Measurements from ENCODE around the gene POLRMT.
A peak's percentile ranks its signal among the peaks of the same experiment; 100 is the strongest.
"Not testable (repeated sequence)": the region's sequence is repeated elsewhere in the genome, so short reads cannot be mapped to it uniquely, and the experiment has no call there.

POLRMT gene

GRCh38 chr19:676007-676338 lies 42.6 kb upstream of the POLRMT start:
- H3K4me3 Mint-ChIP-seq, result peak overlapping the region; percentile 53 to 75 (median 65)
- peaks cover 8% of the 10 kb centered on the region for H3K4me1 Mint-ChIP-seq
- H3K36me3 Mint-ChIP-seq (ENCODE audit: low read depth), result no peaks in the 10 kb centered on the region
- no peaks in the 10 kb centered on the region for H3K27me3 Mint-ChIP-seq (ENCODE audit: low read depth)
- peak overlapping the region in 1 of 3 experiments; percentile 91 for H3K27ac Mint-ChIP-seq
- no peak for TF ChIP-seq CTCF (IDR thresholded peaks at IDR 0.05; ENCODE audit: unreplicated experiment in 3 of 3)
- no peaks in the 10 kb centered on the region for H3K9me3 Mint-ChIP-seq

GRCh38 chr19:674282-675151 lies 41.2 kb upstream of the POLRMT start:
- peaks cover 8% of the 10 kb centered on the region for H3K4me1 Mint-ChIP-seq
- peak overlapping the region; percentile 91 to 93 (median 91) for H3K27ac Mint-ChIP-seq
- H3K36me3 Mint-ChIP-seq (ENCODE audit: low read depth), result no peaks in the 10 kb centered on the region
- no peak for TF ChIP-seq CTCF (IDR thresholded peaks at IDR 0.05; ENCODE audit: unreplicated experiment in 3 of 3)
- peak overlapping the region in 1 of 3 experiments; percentile 71 for H3K4me3 Mint-ChIP-seq
- no peaks in the 10 kb centered on the region for H3K9me3 Mint-ChIP-seq
- no peaks in the 10 kb centered on the region for H3K27me3 Mint-ChIP-seq (ENCODE audit: low read depth)

- Mint-ChIP-seq H3K4me3 (no peak overlapping the region), H3K4me1 (peaks cover 7% of the 10 kb centered on the region), H3K27me3 (ENCODE audit: low read depth) (peaks cover 4% of the 10 kb centered on the region), H3K36me3 (ENCODE audit: low read depth) (no peaks in the 10 kb centered on the region), H3K27ac (no peak overlapping the region), H3K9me3 (peaks cover 5% of the 10 kb centered on the region)
- no peak for TF ChIP-seq CTCF (IDR thresholded peaks at IDR 0.05; ENCODE audit: unreplicated experiment in 3 of 3)
Observed at GRCh38 chr19:670609-671075, 37.3 kb upstream of the POLRMT start.

GRCh38 chr19:668675-669434 lies 35.5 kb upstream of the POLRMT start:
- not testable (repeated sequence) for H3K27ac Mint-ChIP-seq; H3K36me3 Mint-ChIP-seq (ENCODE audit: low read depth); H3K4me1 Mint-ChIP-seq; H3K9me3 Mint-ChIP-seq; H3K27me3 Mint-ChIP-seq (ENCODE audit: low read depth); H3K4me3 Mint-ChIP-seq

- H3K4me3 Mint-ChIP-seq; H3K4me1 Mint-ChIP-seq; H3K27me3 Mint-ChIP-seq (ENCODE audit: low read depth); H3K27ac Mint-ChIP-seq; H3K36me3 Mint-ChIP-seq (ENCODE audit: low read depth); H3K9me3 Mint-ChIP-seq: not testable (repeated sequence)
Observed at GRCh38 chr19:666985-667573, 33.7 kb upstream of the POLRMT start.

GRCh38 chr19:664913-665443 lies 31.6 kb upstream of the POLRMT start:
- Mint-ChIP-seq H3K36me3 (ENCODE audit: low read depth) (no peaks in the 10 kb centered on the region), H3K27me3 (ENCODE audit: low read depth) (peaks cover 4% of the 10 kb centered on the region), H3K4me3 (peak overlapping the region; percentile 83 to 88 (median 86)), H3K4me1 (peaks cover 23% of the 10 kb centered on the region), H3K9me3 (peaks cover 5% of the 10 kb centered on the region), H3K27ac (peak overlapping the region; percentile 76 to 93 (median 88))
- peak; percentile 93 to 94 (median 94) for TF ChIP-seq CTCF (IDR thresholded peaks at IDR 0.05; ENCODE audit: unreplicated experiment in 3 of 3)

Data from nephron (organoid).